IPS-NIHi11 (cell line): Measurements from ENCODE around the gene RAB40B.

Source experiments
- DNase-seq: peaks from one replicate; pipeline ENCODE4 v3.0.0; 2012; ENCODE audit warnings: mixed read lengths, low spot score

RAB40B gene

DNA sequence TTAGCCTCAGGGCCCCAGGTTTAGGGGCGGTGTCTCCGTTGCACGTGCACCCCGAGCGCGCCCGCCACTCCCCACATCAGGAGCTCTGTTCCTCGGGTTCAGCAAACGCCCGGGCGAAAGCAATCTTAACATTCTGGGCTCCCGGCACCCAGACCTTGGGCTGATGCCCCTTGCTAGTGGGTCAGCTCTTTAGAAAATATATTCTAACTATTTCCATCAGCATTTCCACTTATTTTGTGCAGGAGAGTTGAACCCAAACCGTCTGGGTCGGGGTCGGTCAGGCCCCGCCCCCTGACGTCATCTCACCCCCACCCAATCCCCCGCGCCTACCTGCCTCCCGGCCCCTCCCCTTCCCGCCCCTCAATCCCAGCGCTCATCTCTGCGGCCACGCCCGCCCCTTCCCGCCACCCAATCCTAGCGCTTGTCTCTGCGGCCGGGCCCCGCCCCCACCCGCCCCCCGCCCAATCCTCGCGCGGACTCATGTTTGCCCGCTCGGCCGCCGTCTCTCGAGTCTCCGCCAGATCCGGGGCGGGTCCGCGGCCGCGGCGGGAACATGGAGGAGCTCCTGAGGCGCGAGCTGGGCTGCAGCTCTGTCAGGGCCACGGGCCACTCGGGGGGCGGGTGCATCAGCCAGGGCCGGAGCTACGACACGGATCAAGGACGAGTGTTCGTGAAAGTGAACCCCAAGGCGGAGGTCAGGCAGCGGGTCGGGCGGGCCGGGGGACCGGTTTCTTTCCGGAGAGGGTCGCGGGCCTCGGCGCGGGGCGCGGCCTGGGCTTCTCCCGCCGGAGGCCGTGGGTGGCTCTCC is 17.9 kb upstream of the RAB40B start, which contains the start of gene FN3KRP:
FN3KRP (plus strand) TSS at position 504 of the 808 bp plus-strand sequence; CDS start at position 554, 50 bp downstream.
- peak; percentile 99 for DNase-seq

DNA sequence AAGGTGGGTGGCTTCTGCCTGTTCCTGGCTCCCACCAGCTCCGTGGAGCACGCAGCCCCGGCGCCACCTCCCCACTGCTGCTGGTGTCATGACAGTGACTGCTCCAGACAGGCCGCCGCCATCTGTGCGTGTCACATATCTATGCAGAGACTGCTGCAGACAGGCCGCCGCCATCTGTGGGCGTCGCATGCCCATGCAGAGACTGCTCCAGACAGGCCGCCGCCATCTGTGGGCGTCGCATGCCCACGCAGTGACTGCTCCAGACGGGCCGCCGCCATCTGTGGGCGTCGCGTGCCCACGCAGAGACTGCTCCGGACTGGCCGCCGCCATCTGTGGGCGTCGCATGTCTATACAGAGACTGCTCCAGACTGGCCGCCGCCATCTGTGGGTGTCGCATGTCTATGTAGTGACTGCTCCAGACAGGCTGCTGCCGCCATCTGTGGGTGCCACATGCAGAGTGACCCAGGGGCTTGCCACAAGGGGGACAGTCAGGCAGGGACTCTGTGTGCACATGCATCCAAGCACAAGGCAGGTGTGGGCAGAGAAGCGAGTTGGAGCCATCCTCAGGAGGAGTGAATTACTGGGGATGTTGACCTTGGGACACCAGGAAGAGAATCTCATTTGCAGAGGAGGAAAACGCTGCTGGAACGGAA is 14.7 kb upstream of the RAB40B start:
- no peak for DNase-seq

DNA sequence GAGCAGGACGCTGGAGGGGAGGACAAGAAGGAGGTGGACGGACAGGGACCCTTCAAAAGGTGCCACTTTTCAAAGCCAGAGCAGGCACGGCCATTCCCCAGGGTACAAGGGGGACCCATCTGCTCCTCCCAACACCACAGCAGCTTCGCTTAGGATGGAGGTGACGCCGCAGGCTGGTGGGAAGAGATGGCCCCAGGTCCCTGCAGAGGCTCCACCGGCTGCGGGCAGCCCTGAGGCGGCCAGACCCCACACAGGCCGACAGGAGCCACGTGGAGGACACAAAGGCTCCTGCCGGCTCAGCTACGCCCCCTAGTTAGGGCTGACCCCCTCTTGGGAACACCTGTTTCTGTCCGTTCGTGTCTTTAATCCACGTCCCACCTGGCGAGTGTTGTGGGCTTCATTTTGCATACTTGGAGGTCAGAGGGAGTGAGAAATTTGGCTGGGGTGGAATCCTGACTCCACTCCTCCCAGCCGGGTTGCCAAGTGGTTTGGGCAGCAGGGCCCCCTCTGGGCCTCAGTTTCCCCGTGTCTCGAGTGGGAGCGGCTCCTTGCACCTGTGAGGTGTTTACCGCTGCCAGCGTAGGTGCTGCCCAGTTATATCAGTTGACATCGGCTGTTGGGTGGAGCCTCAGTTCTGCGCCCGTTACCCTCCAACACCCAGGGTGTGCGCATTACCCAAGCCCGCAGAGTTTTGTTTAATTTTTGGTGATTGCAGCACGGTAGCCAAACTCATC is 12.2 kb upstream of the RAB40B start:
- DNase-seq, result peak; percentile 55

DNA sequence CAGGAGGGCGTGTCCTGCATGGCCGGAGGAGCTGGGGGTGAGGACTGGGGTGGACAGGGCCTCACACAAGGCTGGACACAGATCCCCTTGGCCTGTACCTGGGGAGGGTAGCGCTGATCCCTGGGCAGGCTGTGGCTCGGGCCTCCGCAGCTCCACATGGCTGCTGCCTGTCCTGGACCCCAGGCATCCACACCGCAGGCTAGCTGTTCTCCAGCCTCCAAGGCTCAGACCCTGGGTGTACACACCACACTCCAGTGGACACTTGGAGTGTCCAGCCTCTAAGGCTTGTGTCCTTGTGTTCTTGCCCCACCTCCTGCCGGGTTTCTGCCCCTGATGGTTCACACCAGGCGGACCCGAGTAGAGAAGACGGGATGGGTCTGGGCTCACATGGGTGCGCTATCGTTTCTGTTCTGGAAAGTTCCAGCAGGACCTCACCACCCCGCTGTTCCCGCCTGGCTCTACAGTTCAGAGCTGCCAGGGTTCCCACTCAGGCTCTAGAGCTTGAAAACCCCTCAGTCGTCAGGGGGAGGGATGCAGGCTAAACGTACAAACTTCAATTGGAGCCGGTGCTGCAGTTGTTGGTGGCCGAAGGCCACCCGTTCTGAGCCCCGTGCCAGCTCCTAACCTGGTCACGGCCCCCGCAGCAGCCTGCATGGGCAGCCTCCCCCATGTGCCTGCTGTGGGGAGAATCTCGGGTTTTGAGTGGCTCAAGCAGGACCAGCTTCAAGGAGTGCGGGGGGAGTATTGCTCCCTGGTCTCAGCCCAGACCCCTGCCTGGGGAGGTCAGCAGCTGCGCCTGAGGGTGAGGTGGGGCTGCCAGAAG is 11.4 kb upstream of the RAB40B start:
- no peak for DNase-seq

DNA sequence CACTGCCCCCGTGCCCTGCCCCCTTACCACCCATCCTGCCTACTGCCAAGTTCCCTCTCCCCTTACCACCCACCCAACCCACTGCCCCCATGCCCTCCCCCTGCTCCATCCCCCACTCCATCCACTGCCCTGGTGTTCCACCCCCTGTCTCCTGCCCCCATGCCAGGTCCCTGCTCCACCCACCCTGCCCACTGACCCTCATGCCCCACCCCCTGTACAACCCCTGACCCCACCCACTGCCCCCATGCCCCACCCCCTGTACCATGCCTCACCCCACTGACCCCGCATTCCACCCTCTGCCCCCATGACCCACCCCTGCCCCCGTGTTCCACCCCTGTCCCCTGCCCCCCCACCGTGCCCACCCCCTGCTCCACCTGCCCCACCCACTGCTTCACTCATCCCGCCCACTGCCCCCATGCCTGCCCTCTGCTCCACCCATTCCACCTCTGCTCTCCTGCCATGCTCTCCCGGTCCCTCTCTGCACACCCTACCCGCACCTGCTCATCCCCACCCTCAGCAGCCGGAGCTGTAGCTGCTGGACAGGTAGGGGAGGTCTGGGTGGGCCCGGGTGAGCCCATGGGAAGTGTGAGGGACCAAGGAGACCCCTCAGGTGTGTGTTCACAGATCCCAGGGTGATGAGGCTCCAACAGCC is 10.7 kb upstream of the RAB40B start:
- DNase-seq, result peak; percentile 61

DNA sequence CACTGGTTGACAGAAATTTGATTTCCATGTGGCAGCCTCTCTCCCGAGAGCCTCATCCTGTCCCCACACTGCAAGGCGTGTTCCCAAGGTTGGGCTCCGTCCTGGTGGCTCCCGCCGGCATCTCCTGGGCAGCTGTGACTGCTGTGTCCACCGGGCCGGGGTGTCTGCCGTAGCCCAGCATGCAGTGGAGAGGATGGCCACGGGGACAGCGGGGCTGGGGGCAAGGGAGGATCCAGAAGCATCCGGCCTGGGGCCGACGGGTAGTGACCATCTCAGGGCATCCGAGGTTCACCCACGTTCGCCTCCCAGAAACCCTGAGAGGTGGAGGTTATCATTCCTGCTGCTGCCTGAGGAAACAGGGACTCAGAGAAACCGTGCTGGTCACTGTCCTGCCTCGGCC is 7.3 kb upstream of the RAB40B start:
- DNase-seq, result no peak

DNA sequence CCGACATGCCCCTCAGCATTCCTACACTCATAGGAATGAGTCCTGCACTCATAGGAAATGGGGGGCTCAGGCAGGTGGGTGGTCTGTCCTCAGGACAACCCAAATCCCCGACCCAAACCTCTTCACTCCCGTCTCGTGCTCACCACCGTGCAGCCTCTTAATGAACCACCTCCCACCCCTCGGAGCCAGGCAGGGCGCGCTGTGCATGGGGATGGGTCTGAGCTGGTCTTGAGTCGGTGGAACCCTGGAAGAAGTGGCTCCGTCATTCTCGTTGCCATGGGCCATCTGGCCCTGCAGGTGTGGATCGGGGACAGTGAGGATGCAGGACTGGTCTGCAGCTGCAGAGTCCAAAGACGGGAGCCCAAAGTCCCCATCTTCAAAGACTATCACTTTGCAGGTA is 6.4 kb upstream of the RAB40B start:
- DNase-seq, result no peak

DNA sequence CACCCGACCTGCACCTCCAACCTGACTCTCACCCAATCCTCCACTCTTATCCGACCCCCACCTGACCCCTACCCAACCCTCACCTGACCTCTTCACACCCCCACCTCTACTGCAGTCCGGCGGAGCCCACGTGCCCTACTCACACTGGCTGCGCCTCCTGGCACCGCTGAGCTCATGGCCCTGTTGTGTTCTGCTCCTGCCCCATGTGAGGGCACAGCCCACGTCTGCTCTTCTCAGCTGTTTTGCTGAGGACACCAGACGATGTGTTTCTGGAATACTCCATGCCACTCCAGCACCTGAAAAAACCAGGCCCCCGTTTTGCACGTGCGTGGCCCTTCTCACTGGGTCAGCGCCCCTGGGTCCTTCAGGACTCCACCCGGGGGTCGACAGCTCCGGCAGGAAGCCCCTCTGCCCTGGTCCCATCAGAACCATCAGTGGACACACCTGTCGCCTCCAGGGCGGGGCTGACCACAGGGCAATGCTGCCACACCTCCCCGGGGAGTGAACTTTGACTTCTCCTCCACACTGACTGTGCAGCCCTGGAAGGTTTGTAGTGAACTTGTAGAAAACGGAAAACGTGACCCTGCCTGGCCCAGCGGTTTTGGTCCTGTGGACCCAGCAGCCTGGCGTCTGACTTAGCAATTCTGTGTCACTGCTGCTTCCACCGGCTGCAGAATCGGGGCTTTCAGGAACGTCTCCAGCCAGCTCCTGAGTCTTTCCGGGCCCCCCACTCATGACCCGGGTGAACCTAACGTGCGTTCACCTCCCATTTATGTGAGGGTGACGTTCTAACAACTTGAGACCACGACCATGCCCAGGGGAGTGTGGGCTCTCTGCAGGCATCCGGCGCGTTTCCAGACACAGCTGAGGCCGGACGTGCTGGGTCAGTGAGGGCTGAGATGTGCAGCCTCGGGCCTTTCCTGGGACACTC is 5.7 kb upstream of the RAB40B start:
- no peak for DNase-seq

DNA sequence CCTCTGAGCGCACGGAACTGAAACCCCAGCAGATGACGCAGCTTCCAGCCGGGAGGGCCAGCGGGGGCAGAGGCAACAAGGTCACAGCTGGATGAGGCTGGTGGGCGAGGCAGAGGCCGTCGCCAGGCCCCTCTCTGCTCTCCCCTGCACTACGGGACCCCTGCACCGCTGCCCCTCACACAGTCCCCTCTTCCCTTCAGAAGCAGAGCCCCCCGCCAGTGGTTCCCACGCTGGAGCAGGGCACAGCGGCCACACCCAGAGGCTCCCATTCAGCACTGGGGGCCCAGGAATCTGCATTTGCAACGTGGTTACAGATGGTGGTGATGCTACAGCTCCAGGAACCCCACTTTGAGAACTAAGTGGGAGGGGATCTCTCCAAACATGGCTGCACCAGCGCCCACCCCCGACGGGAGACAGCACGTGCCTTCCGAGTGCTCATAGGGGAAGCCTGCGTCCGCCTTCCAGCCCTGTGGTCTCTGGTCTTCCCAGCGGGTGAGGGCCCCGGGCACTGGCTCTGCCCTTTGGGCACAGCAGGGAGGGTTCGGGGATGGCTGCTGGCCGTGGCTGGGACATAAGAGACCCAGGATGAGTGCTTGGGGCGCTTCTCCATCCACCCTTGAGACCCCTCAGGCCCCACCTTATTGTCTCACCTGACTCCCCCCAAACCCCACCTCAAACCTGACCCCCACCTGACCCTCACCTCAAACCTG is 4.7 kb upstream of the RAB40B start:
- no peak for DNase-seq

DNA sequence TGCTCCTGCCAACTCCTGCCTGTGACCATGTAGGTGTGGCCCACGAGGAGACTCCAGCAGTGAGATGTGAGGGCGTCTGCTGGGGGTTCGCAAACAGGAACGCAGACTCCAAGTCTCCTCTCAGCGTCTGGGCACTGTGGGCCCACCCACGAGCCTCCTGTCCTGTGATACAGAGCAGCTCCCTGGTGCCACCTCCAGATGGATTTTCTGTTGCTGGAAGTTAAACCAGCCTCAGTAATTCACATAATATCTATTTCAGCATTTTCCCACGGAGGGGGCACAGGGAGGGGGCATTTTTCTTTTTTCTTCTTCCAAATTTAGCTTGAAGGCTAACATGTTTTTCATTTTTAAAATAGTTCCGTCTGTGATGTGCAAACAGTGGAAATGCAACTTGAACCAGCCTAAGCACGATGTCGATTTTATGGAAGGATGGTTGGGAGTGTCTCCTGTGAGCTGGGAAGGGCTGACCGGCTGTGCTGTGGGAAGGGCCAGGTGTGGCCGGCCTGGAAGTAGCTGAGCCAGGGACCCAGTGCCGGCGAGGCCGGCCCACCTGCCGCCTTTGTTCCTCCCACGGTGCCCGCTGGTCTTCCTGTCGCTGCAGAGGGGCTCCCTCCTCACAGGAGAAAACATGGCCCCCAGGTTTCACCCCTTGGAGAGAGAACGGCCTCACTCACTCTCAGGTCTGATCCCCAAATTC is 3.9 kb upstream of the RAB40B start:
- no peak for DNase-seq

DNA sequence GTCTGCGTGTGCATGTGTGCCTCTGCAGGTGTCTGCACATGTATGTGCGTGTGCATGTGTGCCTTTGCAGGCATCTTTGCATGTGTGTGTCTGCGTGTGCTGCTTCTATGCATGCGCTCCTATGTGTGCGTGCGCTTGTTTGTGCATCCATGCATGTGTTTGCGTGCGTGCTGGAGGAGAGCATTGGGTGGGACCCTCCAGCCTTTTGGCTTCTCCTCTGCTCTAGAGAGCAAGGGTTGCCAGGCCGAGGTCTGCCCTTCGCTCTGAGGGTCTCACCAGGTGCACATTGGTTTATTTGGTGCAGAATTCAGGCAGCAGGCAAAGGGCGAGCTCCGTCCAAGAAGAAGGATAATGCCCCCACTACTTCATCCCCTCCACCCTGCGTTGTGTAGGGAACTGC is 1.1 kb upstream of the RAB40B start:
- DNase-seq, result no peak

DNA sequence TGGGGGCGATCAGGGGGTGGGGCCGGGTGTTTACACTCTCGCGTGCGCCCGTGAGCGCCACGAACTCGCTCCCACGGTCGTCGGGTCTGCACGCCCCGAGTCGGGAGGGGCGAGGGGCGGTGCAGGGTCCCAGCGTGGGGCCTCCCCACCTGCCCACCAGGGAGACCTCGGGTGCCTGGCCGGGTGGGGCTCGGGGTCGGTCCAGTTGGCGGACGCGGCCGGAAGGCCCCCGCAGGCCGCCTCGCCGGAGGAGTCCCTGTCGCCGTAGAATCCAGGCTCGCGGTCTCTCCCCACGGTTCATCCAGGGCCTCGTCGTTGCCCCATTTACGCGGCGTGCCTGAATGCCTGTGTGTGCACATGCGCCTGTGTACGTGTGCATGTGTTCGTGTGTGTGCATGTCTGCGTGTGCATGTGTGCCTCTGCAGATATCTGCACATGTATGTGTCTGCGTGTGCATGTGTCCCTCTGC is 510 bp upstream of the RAB40B start:
- no peak for DNase-seq

DNA sequence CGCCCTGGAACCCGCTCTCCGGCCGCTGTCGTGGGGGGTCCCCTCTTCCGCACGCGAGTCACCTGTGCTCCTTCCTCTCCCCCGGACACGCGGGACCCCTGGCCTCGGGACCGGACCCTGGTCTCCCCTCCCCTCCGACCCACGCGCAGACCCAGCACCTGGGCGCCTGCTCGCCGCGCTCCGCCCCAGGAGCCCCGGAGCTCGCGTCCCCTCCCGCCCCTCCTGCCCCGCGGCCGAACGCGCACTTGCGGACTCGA is 762 bp downstream of the RAB40B start:
- DNase-seq, result no peak

DNA sequence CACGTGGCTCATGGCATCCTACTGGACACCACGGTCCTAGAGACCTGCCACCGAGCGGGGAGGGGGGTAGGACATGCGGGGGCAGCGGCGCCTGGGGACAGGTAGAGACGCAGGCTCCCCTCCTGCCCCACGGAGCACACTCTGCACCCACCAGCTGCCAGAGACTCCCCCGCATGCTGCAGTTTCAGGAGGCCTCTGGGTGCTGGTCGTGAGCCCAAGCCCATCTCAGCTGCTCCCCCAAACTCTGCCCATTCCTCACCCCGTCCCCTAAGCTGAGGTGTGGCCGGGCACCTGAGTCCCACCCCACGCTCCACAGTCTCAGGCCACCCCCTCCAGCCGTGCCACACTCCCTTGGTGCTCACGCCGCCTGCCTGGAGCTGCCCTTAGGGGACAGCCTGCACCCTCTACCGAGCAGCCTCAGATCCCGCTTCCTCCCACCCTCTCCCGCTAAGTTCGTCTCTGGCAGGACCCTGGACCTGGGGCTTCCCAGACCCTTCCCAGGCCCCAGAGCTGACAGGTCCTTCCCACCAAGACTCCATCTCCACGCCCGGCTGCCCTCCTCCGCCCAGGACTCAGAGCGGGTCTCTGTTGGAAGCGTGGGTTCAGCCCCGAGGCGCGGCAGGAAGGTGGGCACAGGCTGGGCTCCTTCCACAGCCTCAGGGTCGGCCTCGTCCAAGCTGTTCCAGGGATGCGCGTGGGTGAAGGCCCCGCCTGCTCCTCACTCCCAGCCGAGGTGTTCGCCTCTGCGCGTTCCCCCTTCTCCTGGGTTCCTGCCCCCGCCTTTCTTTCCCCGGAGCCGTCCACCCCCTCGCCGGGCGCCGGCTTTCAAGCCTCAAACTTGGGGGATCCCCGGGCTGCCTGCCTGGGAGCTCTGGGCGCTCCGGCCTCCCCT is 1.3 kb downstream of the RAB40B start:
- DNase-seq, result no peak

DNA sequence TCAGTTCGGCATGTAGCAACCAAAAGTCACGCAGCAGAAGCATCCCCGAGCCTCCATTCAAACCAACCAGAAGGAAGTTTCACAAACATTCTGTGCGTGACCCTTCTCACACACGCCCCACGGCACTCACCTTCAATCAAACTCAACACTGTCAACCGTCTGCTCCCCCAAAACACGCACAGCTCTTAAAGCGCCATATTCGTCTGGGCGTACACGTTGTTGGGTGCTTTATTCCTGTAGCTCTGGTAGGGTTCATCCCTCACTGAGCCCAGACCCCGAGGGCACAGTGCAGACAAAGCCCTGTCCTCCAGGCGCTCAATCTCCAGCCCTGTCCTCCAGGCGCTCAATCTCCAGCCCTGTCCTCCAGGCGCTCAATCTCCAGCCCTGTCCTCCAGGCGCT is 2.2 kb downstream of the RAB40B start:
- no peak for DNase-seq

DNA sequence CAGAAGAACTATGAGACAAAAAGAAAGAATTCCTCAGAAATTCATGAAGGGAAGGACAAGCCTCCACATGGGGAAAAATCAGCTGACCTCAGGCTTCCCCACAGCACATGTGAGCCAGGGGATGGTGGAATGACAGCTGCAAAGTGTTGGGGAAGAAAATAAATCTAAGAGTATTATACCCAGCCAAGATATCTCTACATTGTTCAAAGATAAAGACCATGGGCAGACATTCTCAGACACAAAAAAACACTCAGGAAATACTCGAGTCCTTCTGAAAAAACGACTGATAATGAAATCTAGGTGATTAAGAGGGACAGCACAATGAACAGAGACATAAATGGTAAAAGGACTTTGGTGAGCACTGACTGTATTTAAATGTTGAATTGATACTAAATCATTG is 3.9 kb downstream of the RAB40B start:
- DNase-seq, result no peak

DNA sequence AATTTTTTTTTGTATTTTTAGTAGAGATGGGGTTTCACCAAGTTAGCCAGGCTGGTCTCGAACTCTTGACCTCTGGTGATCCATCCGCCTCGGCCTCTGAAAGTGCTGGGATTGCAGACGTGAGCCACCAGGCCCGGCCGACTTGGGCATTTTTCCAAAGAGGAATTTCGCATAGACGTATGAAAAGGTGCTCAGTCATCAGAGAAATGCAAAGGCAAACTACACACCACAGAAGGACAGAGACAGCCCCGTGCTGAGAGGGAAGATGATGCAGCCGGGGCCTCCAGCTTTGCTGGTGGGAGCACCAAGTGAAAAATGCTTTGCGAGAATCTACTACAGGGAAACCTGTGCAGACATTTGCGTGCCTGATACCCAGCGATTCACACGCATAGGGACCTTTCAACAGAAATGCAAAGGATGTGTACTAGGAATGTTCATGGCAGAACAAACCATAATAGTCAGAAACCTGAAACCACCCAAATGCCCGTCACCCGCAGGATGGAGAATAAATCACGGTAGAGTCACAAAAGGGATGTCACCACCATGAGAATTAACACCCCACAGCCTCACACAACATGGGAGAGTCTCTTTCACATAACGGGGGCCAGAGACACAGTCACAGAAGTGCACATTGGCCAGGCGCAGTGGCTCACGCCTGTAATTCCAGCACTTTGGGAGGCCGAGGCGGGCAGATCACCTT is 5.2 kb downstream of the RAB40B start:
- no peak for DNase-seq

DNA sequence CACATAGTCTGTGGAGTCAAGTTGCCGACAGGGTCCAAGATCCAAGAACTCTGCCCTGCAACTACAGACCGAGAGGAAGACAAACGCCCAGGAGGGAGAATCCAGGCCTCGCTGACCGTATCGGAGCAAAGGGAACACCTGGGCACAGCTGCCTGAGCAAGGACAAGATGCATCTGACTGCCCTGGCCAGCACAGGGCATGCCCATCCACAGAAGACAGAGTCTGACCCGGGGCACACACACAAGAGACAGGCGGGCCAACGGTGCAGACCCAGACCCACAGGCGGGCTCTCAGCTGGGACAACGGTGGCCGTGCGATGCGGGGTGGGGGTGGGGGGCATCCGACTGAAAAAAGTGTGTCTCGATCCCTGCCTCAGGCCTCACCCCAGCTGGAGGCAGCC is 6.2 kb downstream of the RAB40B start:
- no peak for DNase-seq
